ENCODE measurements around the gene PCDH9. TPM values are rescaled to one million over a fixed set of nuclear protein-coding genes. Genes with fewer than 3 reads are reported as not detected.

PCDH9 gene
- total RNA-seq, 1 donor from 2014 or later, result 33.8 TPM

DNA sequence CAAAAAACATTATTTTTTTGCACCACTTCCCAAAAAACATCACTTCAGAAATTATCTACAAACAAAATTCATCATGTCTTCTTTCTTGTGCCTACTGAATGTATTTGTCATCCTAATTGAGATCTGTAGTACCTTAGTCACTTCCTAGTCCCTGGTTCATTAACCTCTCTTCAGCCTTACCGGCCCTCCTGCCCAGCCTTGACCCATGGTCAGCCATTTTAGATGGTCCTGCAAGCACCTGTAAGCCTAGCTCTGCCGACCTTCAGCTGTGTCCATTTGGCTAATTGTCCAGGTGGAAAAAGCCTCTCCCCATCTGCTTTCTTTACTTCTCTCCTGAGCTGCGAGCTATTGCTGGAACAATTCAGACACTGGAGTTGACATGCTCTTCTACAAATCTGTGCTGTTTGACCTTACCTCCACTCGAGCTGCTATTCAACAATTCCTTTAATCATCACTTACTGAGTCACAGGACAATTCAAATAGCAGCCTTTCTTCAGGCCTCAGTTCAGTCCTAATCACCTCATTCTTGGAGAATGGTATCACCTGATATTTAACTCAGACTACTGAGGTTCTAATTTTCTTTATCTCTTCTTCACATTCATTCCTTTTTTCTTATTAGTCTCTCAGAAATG is 882.5 kb downstream of the PCDH9 start:
- no peak for DNase-seq (ENCODE audit: extremely low spot score, unreplicated experiment)
- Mint-ChIP-seq H3K4me1 (ENCODE audit: unreplicated experiment) (peaks cover 30% of the 10 kb centered on the region), H3K27me3 (ENCODE audit: unreplicated experiment) (no peaks in the 10 kb centered on the region), H3K4me3 (ENCODE audit: unreplicated experiment) (no peak overlapping the region), H3K36me3 (ENCODE audit: unreplicated experiment) (peaks cover under 1% of the 10 kb centered on the region), H3K27ac (ENCODE audit: unreplicated experiment) (no peak overlapping the region), H3K9me3 (ENCODE audit: unreplicated experiment) (peaks cover 9% of the 10 kb centered on the region)
- TF ChIP-seq, protein P1, sequence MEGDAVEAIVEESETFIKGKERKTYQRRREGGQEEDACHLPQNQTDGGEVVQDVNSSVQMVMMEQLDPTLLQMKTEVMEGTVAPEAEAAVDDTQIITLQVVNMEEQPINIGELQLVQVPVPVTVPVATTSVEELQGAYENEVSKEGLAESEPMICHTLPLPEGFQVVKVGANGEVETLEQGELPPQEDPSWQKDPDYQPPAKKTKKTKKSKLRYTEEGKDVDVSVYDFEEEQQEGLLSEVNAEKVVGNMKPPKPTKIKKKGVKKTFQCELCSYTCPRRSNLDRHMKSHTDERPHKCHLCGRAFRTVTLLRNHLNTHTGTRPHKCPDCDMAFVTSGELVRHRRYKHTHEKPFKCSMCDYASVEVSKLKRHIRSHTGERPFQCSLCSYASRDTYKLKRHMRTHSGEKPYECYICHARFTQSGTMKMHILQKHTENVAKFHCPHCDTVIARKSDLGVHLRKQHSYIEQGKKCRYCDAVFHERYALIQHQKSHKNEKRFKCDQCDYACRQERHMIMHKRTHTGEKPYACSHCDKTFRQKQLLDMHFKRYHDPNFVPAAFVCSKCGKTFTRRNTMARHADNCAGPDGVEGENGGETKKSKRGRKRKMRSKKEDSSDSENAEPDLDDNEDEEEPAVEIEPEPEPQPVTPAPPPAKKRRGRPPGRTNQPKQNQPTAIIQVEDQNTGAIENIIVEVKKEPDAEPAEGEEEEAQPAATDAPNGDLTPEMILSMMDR (IDR thresholded peaks at IDR 0.05), result no peak

DNA sequence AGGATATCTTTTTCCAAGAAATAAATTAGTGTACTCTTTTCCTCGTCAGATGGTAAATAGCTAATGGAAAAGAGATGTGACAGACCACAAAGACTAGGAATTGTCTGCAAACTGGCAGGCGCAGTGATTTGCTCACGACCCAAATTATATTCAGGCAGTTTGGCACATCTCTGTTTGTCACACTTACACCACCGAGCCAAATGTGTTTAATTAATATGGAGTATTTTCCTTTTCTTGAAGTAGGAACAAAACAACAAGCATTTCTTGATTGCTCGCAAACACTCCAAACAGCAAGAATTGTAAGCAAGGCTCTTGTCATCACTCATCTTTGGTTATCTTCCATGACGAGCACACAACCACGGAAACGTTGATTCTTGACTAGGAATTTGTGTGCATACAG is 884.2 kb downstream of the PCDH9 start:
- H3K4me1 Mint-ChIP-seq (ENCODE audit: unreplicated experiment), result peaks cover 32% of the 10 kb centered on the region

GRCh38 chr13:66345518-66345810 is 884.7 kb downstream of the PCDH9 start:
- DNase-seq (ENCODE audit: extremely low spot score, unreplicated experiment), result no peak
- Mint-ChIP-seq H3K27me3 (ENCODE audit: unreplicated experiment) (no peaks in the 10 kb centered on the region), H3K36me3 (ENCODE audit: unreplicated experiment) (no peaks in the 10 kb centered on the region), H3K4me3 (ENCODE audit: unreplicated experiment) (no peak overlapping the region), H3K27ac (ENCODE audit: unreplicated experiment) (no peak overlapping the region), H3K4me1 (ENCODE audit: unreplicated experiment) (peaks cover 29% of the 10 kb centered on the region), H3K9me3 (ENCODE audit: unreplicated experiment) (peaks cover 6% of the 10 kb centered on the region)
- TF ChIP-seq, protein P1 (IDR thresholded peaks at IDR 0.05), result no peak

More for the DNA sequence above, 884.2 kb downstream of the PCDH9 start:
- DNase-seq (ENCODE audit: extremely low spot score, unreplicated experiment), result no peak
- Mint-ChIP-seq H3K9me3 (ENCODE audit: unreplicated experiment) (peaks cover 9% of the 10 kb centered on the region), H3K27me3 (ENCODE audit: unreplicated experiment) (no peaks in the 10 kb centered on the region), H3K27ac (ENCODE audit: unreplicated experiment) (no peak overlapping the region), H3K4me3 (ENCODE audit: unreplicated experiment) (no peak overlapping the region), H3K36me3 (ENCODE audit: unreplicated experiment) (no peaks in the 10 kb centered on the region)
- TF ChIP-seq, protein P1 (IDR thresholded peaks at IDR 0.05), result no peak

DNA sequence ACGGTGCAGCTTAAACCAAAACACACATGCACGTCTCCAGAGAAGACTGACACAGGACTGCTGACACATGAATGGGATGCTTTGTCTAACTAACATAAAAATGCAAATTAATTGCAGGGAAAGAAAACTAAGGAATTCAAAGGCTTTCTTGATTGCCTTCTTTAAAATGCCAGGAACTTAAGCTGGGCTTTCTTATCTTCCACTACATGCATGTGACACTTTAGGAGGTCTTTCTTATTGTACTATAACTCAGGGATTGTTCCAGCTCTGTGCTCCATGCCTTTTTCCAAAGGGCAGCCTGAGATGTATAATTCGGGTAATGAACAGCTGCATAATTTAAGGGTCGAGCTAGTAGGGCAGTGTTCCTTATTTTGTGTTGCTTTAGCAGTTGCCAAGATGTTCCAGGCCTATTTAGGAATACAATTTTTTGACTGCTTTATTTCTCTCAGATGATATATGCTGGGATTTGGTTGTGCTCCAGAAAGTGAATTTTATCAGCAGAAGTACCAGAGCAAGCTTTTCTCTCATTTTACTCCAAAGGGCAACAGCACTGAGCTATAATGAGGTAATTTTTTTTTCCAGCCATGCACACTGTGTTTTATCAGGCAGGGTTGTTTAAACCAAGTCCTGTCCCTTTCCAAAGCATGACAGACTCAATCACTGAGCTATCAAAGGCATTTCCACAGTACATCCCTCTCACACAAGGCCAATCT is 885.2 kb downstream of the PCDH9 start:
- no peaks in the 10 kb centered on the region for H3K36me3 Mint-ChIP-seq (ENCODE audit: unreplicated experiment)
- no peak for DNase-seq (ENCODE audit: extremely low spot score, unreplicated experiment)
- no peaks in the 10 kb centered on the region for H3K27me3 Mint-ChIP-seq (ENCODE audit: unreplicated experiment)
- TF ChIP-seq, protein P1 (IDR thresholded peaks at IDR 0.05), result no peak
- peaks cover 25% of the 10 kb centered on the region for H3K4me1 Mint-ChIP-seq (ENCODE audit: unreplicated experiment)
- H3K27ac Mint-ChIP-seq (ENCODE audit: unreplicated experiment), result no peak overlapping the region
- peaks cover under 1% of the 10 kb centered on the region for H3K9me3 Mint-ChIP-seq (ENCODE audit: unreplicated experiment)
- H3K4me3 Mint-ChIP-seq (ENCODE audit: unreplicated experiment), result no peak overlapping the region

- Mint-ChIP-seq H3K27me3 (ENCODE audit: unreplicated experiment) (no peaks in the 10 kb centered on the region), H3K27ac (ENCODE audit: unreplicated experiment) (no peak overlapping the region), H3K4me1 (ENCODE audit: unreplicated experiment) (peaks cover 14% of the 10 kb centered on the region)
Measured at GRCh38 chr13:66343224-66343828, 886.8 kb downstream of the PCDH9 start.

More at GRCh38 chr13:66343224-66343828, 886.8 kb downstream of the PCDH9 start:
- H3K9me3 Mint-ChIP-seq (ENCODE audit: unreplicated experiment), result no peaks in the 10 kb centered on the region
- DNase-seq (ENCODE audit: extremely low spot score, unreplicated experiment), result no peak
- no peaks in the 10 kb centered on the region for H3K36me3 Mint-ChIP-seq (ENCODE audit: unreplicated experiment)
- no peak overlapping the region for H3K4me3 Mint-ChIP-seq (ENCODE audit: unreplicated experiment)
- TF ChIP-seq, protein P1 (IDR thresholded peaks at IDR 0.05), result no peak
